BE2C (cell line): ENCODE results near the gene FGF2.

ENCODE experiments used
- DNase-seq: peaks from one replicate; pipeline ENCODE4 v3.0.0-alpha.2; 2020
- H3K27me3 ChIP-seq: fragments of 250-450 bp; sonication (Bioruptor Pico); 2 replicates; pipeline ENCODE4 v1.5.1; 2020; ENCODE audit warnings: mild to moderate bottlenecking
- H3K36me3 ChIP-seq: fragments of 250-450 bp; sonication (Bioruptor Pico); 2 replicates; pipeline ENCODE4 v1.5.1; 2020; ENCODE audit warnings: mild to moderate bottlenecking
- H3K4me1 ChIP-seq: fragments of 250-450 bp; sonication (Bioruptor Pico); 2 replicates; pipeline ENCODE4 v1.5.1; 2020
- H3K4me3 ChIP-seq: 2 replicates; pipeline ENCODE4 v1.5.1; 2011; ENCODE audit warnings: low read depth, low read length
- H3K9me3 ChIP-seq: fragments of 250-450 bp; sonication (Bioruptor Pico); 2 replicates; pipeline ENCODE4 v1.5.1; 2020
- CTCF ChIP-seq: IDR thresholded peaks from 2 replicates; pipeline ENCODE4 v1.5.1; 2012; ENCODE audit warnings: mild to moderate bottlenecking, low read depth, low read length

The FGF2 gene

GRCh38 chr4:122796801-122797404 lies 29.7 kb upstream of the FGF2 start:
- H3K9me3 ChIP-seq = no peaks in the 10 kb centered on the region
- no peak for TF ChIP-seq CTCF
- H3K36me3 ChIP-seq = no peaks in the 10 kb centered on the region
- no peaks in the 10 kb centered on the region for H3K4me1 ChIP-seq
- no peaks in the 10 kb centered on the region for H3K27me3 ChIP-seq
- no peak overlapping the region for H3K4me3 ChIP-seq
- no peak for DNase-seq

- H3K4me3 ChIP-seq = no peak overlapping the region
Observed at GRCh38 chr4:122797405-122798094, 29.1 kb upstream of the FGF2 start.

GRCh38 chr4:122798101-122798500 lies 28.5 kb upstream of the FGF2 start:
- TF ChIP-seq CTCF = no peak
- H3K4me3 ChIP-seq = no peak overlapping the region
- DNase-seq = no peak
- H3K36me3 ChIP-seq = no peaks in the 10 kb centered on the region
- H3K4me1 ChIP-seq = no peaks in the 10 kb centered on the region
- no peaks in the 10 kb centered on the region for H3K27me3 ChIP-seq
- H3K9me3 ChIP-seq = no peaks in the 10 kb centered on the region

More at GRCh38 chr4:122797405-122798094, 29.1 kb upstream of the FGF2 start:
- Histone ChIP-seq H3K36me3 (no peaks in the 10 kb centered on the region), H3K4me1 (no peaks in the 10 kb centered on the region), H3K27me3 (no peaks in the 10 kb centered on the region), H3K9me3 (no peaks in the 10 kb centered on the region)
- DNase-seq = no peak
- no peak for TF ChIP-seq CTCF

- Histone ChIP-seq H3K4me3 (no peak overlapping the region), H3K4me1 (no peaks in the 10 kb centered on the region), H3K9me3 (no peaks in the 10 kb centered on the region), H3K36me3 (no peaks in the 10 kb centered on the region), H3K27me3 (no peaks in the 10 kb centered on the region)
- no peak for TF ChIP-seq CTCF
- DNase-seq = no peak
Observed at GRCh38 chr4:122798917-122799316, 27.7 kb upstream of the FGF2 start.

- DNase-seq = no peak
- TF ChIP-seq CTCF = no peak
- H3K4me3 ChIP-seq = no peak overlapping the region
- no peaks in the 10 kb centered on the region for H3K9me3 ChIP-seq
- no peaks in the 10 kb centered on the region for H3K4me1 ChIP-seq
- no peaks in the 10 kb centered on the region for H3K36me3 ChIP-seq
- H3K27me3 ChIP-seq = no peaks in the 10 kb centered on the region
Observed at GRCh38 chr4:122803788-122804208, 22.8 kb upstream of the FGF2 start.

- H3K9me3 ChIP-seq = no peaks in the 10 kb centered on the region
- H3K4me1 ChIP-seq = no peaks in the 10 kb centered on the region
- H3K36me3 ChIP-seq = no peaks in the 10 kb centered on the region
- no peak for DNase-seq
- no peak overlapping the region for H3K4me3 ChIP-seq
- no peak for TF ChIP-seq CTCF
- no peaks in the 10 kb centered on the region for H3K27me3 ChIP-seq
Observed at GRCh38 chr4:122806981-122807679, 19.5 kb upstream of the FGF2 start.
